Measurements from ENCODE around the gene EXOC6B. TPM values are rescaled to one million over a fixed set of nuclear protein-coding genes. Genes with fewer than 3 reads are reported as not detected.

The EXOC6B gene
- total and polyA plus RNA-seq, 9 of the 15 experiments (the other 6 are each of a cell fraction or from before 2014, with no cell fraction given), result 0.28 to 4.2 (median 2.0) TPM

- TF ChIP-seq ZMIZ1 (IDR thresholded peaks at IDR 0.05; ENCODE audit: low read depth in 2 of 2, low read length in 2 of 2) (peak in 1 of 2 experiments; percentile 92; a peak in 2 of 4 replicates), KDM1A (IDR thresholded peaks at IDR 0.05) (peak; percentile 94 to 95), XRCC3 (IDR thresholded peaks at IDR 0.05) (no peak), NCOR1 (IDR thresholded peaks at IDR 0.05) (peak; percentile 99), ZNF408 (CRISPR knock-in tag; IDR thresholded peaks at IDR 0.05; ENCODE audit: low read depth) (no peak), SMARCC2 (IDR thresholded peaks at IDR 0.05; ENCODE audit: low read depth) (peak; percentile 94), ZC3H8 (IDR thresholded peaks at IDR 0.05) (no peak), ZNF57 (CRISPR knock-in tag; IDR thresholded peaks at IDR 0.05) (no peak), ILF3 (IDR thresholded peaks at IDR 0.05; ENCODE audit: borderline replicate concordance) (no peak), KAT7 (CRISPR knock-in tag; IDR thresholded peaks at IDR 0.05; ENCODE audit: borderline replicate concordance) (no peak), NFIX (CRISPR knock-in tag; IDR thresholded peaks at IDR 0.05; ENCODE audit: low read depth) (no peak), RAD21 (CRISPR knock-in tag; conservative IDR thresholded peaks at IDR 0.05 in 1 of 2, IDR thresholded peaks at IDR 0.05 in 1 of 2) (peak in 1 of 2 experiments; percentile 22; a peak in 1 of 4 replicates)
- TF ChIP-seq, protein P1, sequence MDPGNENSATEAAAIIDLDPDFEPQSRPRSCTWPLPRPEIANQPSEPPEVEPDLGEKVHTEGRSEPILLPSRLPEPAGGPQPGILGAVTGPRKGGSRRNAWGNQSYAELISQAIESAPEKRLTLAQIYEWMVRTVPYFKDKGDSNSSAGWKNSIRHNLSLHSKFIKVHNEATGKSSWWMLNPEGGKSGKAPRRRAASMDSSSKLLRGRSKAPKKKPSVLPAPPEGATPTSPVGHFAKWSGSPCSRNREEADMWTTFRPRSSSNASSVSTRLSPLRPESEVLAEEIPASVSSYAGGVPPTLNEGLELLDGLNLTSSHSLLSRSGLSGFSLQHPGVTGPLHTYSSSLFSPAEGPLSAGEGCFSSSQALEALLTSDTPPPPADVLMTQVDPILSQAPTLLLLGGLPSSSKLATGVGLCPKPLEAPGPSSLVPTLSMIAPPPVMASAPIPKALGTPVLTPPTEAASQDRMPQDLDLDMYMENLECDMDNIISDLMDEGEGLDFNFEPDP (CRISPR knock-in tag; IDR thresholded peaks at IDR 0.05), result no peak
- TF ChIP-seq, protein P2, sequence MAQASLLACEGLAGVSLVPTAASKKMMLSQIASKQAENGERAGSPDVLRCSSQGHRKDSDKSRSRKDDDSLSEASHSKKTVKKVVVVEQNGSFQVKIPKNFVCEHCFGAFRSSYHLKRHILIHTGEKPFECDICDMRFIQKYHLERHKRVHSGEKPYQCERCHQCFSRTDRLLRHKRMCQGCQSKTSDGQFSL (CRISPR knock-in tag; IDR thresholded peaks at IDR 0.05), result no peak
- TF ChIP-seq, protein P2 (tag; IDR thresholded peaks at IDR 0.05), result no peak
- TF ChIP-seq, protein P3, sequence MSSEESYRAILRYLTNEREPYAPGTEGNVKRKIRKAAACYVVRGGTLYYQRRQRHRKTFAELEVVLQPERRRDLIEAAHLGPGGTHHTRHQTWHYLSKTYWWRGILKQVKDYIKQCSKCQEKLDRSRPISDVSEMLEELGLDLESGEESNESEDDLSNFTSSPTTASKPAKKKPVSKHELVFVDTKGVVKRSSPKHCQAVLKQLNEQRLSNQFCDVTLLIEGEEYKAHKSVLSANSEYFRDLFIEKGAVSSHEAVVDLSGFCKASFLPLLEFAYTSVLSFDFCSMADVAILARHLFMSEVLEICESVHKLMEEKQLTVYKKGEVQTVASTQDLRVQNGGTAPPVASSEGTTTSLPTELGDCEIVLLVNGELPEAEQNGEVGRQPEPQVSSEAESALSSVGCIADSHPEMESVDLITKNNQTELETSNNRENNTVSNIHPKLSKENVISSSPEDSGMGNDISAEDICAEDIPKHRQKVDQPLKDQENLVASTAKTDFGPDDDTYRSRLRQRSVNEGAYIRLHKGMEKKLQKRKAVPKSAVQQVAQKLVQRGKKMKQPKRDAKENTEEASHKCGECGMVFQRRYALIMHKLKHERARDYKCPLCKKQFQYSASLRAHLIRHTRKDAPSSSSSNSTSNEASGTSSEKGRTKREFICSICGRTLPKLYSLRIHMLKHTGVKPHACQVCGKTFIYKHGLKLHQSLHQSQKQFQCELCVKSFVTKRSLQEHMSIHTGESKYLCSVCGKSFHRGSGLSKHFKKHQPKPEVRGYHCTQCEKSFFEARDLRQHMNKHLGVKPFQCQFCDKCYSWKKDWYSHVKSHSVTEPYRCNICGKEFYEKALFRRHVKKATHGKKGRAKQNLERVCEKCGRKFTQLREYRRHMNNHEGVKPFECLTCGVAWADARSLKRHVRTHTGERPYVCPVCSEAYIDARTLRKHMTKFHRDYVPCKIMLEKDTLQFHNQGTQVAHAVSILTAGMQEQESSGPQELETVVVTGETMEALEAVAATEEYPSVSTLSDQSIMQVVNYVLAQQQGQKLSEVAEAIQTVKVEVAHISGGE (CRISPR knock-in tag; IDR thresholded peaks at IDR 0.05), result peak in 1 of 3 experiments; percentile 61; a peak in 2 of 6 replicates
Observed at GRCh38 chr2:72543497-72544216, 282.2 kb downstream of the EXOC6B start (continued).

Measured in K562 (cell line).